NCI-H1436 (cell line): ENCODE measurements around the gene MTHFSD.

Experiments used
- DNase-seq: peaks from one replicate; lab custom pipeline; 2025; lab: John Stamatoyannopoulos, UW

The MTHFSD gene

DNA sequence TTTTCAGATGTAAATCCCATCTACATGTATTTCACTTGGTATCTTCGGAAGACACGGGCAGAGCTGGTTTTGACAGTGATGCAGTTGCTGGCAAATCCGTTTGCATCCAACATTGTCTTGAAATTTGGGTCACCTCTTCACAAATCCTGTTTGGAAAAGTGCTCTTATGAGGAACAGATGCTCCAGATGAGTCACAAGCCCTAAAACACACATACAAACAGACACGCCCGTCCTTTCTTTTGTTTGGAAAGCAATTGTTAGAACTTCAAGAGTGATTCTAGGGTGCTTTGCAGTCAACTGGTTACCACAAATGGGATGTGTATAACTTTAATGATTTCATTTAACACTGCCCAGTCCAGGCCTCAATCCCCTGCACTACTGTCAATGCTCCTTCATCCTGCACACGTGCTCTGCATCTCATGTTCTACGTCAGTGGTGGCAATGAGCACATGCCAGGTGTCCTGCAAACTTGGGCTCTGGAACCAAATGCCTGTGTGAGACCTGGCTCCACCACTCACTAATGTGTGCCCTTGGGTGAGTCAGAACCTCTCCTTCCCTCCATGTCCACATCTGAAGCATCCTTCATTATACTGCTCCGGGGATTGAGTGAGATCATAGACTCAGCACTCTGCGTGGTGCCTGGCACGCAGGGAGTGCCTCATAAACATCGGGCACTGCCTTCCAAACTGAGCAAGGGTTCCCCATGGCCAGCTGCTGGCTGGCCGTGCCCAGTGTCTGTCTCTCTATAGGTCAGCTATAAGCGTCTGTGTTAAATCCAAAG is 64.0 kb downstream of the MTHFSD start:
- DNase-seq = no peak

DNA sequence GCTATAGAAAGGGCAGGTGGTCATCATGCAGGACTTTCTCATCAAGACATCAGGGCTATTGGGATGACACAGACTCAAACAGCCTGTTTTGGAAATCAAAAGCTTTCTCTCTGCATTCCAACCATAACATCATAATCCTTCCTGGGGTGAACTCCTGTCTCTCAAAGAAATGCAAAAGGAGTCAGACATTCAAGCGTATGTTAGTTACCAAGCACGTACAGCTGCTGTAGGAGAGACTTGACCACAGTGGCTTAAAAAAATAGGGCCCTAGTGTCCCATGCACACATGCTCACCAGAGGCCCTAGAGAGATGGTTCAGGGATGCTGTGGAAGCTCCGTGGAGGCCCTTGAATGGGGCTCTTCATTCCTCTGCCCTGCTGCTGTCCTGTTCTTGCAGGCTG is 69.3 kb downstream of the MTHFSD start:
- no peak for DNase-seq

DNA sequence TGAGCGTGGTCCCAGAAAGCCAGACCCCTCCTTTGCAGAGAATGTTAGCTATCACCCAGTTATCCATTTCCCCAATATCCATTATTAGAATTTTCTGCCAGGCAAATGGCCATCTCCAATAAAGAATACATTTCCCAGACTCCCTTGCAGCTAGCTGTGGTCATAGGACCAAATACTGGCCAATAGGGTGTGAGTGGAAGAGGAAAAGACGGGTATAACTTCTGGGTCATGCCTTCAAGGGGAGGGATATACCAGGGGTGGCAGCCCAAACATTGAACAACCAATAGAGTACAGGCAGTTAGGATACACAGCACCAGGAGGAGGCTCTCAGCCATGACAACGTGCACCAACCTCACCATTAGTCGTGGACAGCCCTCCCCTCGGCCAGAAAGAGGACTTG is 70.8 kb downstream of the MTHFSD start:
- no peak for DNase-seq

DNA sequence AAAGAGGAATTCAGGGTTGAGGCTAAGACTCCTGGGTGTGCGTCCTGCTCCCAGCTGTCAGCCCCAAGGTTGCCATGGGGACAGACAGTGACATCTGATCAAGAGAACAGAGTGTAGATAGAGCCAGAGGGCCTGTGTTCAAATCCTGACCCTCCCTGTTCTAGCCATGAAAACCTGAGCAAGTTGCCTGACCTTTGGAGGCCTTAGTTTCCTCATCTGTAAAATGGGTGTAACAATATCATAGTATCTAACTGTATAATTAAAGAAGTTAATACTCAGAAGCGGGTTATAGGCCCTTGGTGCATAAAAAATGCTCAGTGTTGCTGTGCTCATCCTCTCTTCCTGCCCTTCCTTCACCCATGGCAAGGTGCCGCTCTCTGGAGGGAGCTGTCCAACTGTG is 73.4 kb downstream of the MTHFSD start:
- DNase-seq = no peak

DNA sequence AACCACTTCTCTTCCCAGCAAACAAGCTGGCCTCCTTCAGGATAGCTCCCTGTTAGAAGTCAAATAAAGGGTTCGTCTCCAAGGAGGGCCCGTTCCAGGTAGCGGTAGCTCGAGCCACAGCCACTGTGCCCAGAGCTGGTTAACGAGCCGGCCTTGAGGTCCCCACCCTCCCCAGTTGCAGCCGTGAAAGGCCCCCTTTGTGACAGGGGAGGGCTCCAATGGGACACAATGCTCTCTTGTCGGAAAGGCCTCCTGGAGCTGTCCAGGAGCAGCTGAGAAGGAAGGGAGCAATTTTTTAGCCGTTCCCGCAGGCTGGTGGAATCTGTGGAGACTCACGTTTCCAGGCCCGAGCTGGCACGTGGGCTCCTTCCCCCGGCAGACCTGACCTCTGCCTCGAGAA is 74.6 kb downstream of the MTHFSD start:
- no peak for DNase-seq
